ENCODE measurements around the gene FRMD5.

FRMD5 gene

DNA sequence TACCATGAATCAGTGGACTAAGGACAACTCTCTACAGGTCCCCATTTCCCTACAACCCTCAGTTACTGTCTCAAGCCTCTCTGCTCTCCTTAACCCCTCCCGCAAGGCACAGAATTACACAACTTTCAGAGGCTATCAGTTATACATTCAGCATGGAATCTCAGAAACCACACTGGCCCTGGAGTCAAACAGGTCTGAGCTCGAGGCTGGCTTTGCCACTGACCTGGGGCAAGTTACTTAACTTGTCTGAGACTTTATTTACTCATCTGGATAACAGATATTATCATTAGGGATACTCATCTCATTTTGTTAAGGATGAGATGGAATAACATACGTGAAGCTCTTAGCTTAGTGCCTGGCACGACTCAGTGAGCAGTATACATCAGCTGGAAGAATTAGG lies 273.1 kb downstream of the FRMD5 start:
- no peak for DNase-seq (ENCODE audit: low read depth)
- TF ChIP-seq, protein P1, sequence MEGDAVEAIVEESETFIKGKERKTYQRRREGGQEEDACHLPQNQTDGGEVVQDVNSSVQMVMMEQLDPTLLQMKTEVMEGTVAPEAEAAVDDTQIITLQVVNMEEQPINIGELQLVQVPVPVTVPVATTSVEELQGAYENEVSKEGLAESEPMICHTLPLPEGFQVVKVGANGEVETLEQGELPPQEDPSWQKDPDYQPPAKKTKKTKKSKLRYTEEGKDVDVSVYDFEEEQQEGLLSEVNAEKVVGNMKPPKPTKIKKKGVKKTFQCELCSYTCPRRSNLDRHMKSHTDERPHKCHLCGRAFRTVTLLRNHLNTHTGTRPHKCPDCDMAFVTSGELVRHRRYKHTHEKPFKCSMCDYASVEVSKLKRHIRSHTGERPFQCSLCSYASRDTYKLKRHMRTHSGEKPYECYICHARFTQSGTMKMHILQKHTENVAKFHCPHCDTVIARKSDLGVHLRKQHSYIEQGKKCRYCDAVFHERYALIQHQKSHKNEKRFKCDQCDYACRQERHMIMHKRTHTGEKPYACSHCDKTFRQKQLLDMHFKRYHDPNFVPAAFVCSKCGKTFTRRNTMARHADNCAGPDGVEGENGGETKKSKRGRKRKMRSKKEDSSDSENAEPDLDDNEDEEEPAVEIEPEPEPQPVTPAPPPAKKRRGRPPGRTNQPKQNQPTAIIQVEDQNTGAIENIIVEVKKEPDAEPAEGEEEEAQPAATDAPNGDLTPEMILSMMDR (conservative IDR thresholded peaks at IDR 0.05; ENCODE audit: low read depth, low read length), result no peak
- no peak overlapping the region for H3K4me3 ChIP-seq (ENCODE audit: low read length)

DNA sequence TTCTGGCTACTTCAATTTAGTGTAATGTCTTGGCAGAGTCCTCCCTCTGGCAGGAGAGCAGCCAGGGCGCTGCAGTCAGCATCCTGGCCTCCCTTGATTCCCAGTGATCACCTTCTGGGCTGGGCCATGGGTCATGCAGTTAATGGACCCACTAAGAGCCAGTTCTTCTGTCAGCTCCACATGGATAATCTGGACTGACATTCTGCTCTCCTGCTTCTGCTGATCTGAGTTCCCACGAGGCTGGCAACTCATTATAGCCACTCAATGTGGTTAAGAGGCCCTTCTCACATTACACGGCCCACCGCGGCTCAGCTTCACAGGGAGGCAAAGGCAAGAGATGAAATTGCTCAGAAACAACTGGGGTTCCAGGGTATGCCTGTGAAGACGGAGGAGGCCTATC lies 274.3 kb downstream of the FRMD5 start:
- peak; percentile 70 for DNase-seq (ENCODE audit: low read depth)
- TF ChIP-seq, protein P1 (conservative IDR thresholded peaks at IDR 0.05; ENCODE audit: low read depth, low read length), result no peak
- H3K4me3 ChIP-seq (ENCODE audit: low read length), result no peak overlapping the region

DNA sequence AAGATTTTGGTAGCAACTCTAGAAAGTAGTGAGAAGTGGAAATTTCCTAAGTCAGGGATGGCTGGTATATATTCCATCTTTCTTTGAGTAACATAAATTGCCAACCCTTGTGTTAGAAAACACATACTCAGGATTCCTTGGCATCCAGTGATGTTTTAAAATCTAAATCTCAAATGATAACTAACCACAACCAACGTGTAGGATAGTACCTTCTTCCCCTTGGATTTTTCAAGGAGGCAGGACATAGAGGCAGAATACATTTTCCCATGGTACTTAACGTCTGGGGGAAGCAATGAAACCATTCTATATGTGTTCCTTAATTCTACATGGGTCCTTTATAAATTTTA lies 274.8 kb downstream of the FRMD5 start:
- no peak for DNase-seq (ENCODE audit: low read depth)
- H3K4me3 ChIP-seq (ENCODE audit: low read length), result no peak overlapping the region
- TF ChIP-seq, protein P1 (conservative IDR thresholded peaks at IDR 0.05; ENCODE audit: low read depth, low read length), result no peak

DNA sequence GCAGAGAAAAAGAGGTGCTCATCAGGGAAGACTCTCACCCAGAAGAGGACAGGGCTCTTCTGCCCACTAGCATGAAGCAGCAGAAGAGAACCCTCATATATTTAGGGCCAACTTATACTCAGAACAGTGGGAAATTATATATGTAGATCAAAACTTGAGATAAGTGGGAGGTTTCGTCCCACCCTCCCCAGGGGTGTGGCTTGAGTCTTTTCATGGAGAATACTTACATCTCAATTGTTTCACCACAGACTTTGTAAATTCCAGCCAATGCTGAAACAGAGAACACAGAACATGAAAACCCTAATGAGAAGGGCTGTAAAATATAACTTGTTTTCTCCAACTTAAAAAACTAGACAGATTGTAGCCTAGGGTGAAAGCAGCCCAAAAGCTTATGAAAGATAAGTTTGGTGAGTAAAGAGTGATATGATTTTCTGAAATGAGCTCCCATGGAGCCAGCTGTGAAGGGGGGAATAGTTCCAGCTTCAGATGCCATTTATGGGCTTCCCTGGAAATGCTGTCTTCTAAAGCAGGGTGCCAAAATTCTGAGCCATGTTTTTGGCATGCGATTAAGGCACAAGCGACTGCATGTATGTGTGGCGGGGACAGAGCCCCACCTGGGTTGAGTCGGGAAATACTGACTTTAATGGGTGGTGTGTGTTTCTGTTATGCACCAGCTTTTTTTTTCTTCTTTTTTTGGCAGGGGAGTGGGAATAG lies 275.4 kb downstream of the FRMD5 start:
- no peak for DNase-seq (ENCODE audit: low read depth)
- no peak overlapping the region for H3K4me3 ChIP-seq (ENCODE audit: low read length)
- TF ChIP-seq, protein P1 (conservative IDR thresholded peaks at IDR 0.05; ENCODE audit: low read depth, low read length), result no peak

DNA sequence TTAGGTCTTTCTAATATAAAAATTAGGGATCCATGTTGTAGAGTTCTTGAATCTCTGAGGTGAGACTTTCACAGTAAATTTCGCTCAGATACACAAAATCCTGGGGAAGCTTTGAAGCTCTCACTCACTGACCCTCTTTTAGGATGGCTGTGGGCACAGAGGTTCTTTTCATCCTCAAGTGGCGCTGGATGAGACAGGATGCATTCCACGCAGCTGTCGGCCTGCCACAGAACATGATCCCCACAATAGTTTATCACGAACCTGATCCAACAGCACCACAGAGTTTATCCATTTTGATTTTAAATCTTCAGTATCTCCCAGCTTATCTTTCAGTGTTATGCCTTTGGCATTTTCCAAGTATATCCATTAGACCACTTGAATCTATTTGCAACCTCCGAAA lies 276.4 kb downstream of the FRMD5 start:
- no peak overlapping the region for H3K4me3 ChIP-seq (ENCODE audit: low read length)
- TF ChIP-seq, protein P1 (conservative IDR thresholded peaks at IDR 0.05; ENCODE audit: low read depth, low read length), result no peak
- DNase-seq (ENCODE audit: low read depth), result no peak

DNA sequence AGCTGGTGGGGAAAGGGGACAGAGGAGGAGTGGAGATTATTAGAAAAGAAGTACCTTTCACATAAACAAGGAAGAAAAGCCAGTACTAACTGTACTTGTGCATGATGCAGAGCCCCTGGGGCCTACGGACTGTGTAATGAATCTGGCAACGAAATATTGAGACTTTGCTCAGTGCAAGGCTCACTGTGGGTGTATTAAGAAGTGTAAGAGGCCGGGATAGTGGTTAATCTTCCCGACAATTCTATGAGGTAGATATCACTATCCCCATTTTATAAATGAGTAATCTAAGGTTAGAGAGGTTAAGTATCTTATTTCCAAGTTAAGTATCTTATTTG lies 278.8 kb downstream of the FRMD5 start:
- no peak overlapping the region for H3K4me3 ChIP-seq (ENCODE audit: low read length)
- no peak for DNase-seq (ENCODE audit: low read depth)
- TF ChIP-seq, protein P1 (conservative IDR thresholded peaks at IDR 0.05; ENCODE audit: low read depth, low read length), result no peak

DNA sequence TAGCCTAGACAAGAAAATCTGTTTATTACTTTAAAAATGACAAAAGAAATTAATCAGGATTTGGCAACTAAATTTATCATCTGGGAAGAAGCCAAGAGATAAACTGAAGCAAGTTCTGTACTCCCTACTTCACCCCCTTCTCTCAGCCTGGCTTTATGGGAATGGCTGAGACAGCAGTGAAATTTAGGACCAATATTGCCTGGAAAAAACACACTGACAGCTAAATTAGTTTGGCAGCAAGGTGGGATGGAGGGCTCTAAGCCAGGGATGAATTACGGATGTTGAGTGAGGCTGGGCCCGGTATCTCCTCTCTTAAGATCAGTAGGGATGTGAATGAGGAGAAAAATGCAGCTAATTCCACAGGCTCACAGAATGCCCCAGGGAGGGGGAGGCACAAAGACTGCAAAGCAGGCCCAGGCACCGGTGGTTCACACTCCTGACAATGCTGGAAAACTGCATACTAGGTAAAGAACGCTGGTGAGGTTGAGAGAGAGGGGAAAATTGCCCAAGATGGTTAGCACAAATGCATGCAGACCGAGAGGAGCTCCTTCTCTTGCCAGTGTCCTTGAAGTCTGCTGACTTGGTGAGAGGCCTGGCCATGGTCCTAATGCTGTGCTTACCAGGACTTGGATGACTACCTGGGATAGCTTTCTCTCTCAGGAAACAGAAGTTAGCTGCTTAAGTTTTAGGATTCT lies 279.3 kb downstream of the FRMD5 start:
- TF ChIP-seq, protein P1 (conservative IDR thresholded peaks at IDR 0.05; ENCODE audit: low read depth, low read length), result no peak
- no peak overlapping the region for H3K4me3 ChIP-seq (ENCODE audit: low read length)
- DNase-seq (ENCODE audit: low read depth), result no peak

Data from retinal pigment epithelial cell (primary cell).